SU-DHL-6 (cell line): ENCODE data around the gene TNNT2.

Source experiments
- EZH2phosphoT487 ChIP-seq: fragments of 200-600 bp; sonication (generic), shearing (Covaris generic); conservative IDR thresholded peaks from 2 replicates; pipeline ENCODE4 v1.6.1; 2018; ENCODE audit warnings: mild to moderate bottlenecking, antibody characterized with exemption, low read length, moderate library complexity, mixed read lengths
- TF ChIP-seq, protein P1 (sequence below): fragments of 200-600 bp; sonication (generic); IDR thresholded peaks from one replicate; pipeline ENCODE4 v1.5.1; 2017; ENCODE audit warnings: antibody characterized with exemption, mild to moderate bottlenecking, low read length, moderate library complexity; ENCODE audit not compliant: insufficient read depth, poor library complexity, severe bottlenecking

DNA sequence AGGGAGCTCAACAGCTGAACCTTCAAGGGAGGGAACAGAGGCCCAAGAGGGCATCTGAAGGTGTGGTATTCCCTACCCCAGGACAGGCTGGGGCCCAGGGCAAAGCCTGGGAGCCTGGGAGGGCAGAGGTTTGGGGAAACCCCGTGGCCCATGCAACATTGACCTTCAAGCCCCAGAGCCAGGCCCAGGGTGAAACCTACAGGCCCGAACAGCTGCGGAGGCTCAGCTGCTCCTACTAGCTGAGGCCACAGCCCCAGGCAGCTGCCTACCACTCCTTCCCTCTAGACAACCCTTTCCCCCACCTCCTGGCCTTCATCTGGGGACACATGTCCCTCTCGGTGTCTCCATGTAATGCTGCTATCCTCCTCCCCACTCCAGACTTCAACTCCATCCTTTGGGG is 18.5 kb upstream of the TNNT2 start:
- TF ChIP-seq, protein P1, sequence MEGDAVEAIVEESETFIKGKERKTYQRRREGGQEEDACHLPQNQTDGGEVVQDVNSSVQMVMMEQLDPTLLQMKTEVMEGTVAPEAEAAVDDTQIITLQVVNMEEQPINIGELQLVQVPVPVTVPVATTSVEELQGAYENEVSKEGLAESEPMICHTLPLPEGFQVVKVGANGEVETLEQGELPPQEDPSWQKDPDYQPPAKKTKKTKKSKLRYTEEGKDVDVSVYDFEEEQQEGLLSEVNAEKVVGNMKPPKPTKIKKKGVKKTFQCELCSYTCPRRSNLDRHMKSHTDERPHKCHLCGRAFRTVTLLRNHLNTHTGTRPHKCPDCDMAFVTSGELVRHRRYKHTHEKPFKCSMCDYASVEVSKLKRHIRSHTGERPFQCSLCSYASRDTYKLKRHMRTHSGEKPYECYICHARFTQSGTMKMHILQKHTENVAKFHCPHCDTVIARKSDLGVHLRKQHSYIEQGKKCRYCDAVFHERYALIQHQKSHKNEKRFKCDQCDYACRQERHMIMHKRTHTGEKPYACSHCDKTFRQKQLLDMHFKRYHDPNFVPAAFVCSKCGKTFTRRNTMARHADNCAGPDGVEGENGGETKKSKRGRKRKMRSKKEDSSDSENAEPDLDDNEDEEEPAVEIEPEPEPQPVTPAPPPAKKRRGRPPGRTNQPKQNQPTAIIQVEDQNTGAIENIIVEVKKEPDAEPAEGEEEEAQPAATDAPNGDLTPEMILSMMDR, result no peak
- TF ChIP-seq EZH2phosphoT487, result no peak
